Neural progenitor cell (in vitro differentiated cells): Measurements from ENCODE around the gene MFAP2. TPM values are rescaled to one million over a fixed set of nuclear protein-coding genes. Genes with fewer than 3 reads are reported as not detected.

Source experiments
- DNase-seq: peaks from one replicate; pipeline ENCODE4 v3.0.0-alpha.2; 2016; ENCODE audit warnings: low spot score
- H2AFZ ChIP-seq: fragments of 200-600 bp; sonication (generic); replicated peaks from 2 replicates; pipeline ENCODE4 v1.6.1; 2016; ENCODE audit warnings: antibody characterized with exemption
- H3F3A ChIP-seq: fragments of 200-600 bp; sonication (generic); 2 replicates; pipeline ENCODE4 v1.6.1; 2016; ENCODE audit warnings: antibody characterized with exemption, low read depth
- H3K27ac ChIP-seq: fragments of 200-600 bp; sonication (generic); 2 replicates; pipeline ENCODE4 v1.5.1; 2016; ENCODE audit warnings: mild to moderate bottlenecking
- H3K27me3 ChIP-seq: fragments of 200-600 bp; sonication (generic); 2 replicates; pipeline ENCODE4 v1.6.1; 2016; ENCODE audit warnings: mild to moderate bottlenecking, moderate library complexity
- H3K36me3 ChIP-seq: fragments of 200-600 bp; sonication (generic); 2 replicates; pipeline ENCODE4 v1.5.1; 2016
- H3K4me1 ChIP-seq: fragments of 200-600 bp; sonication (generic); 2 replicates; pipeline ENCODE4 v1.6.1; 2016; ENCODE audit warnings: mixed run types
- H3K4me2 ChIP-seq: fragments of 200-600 bp; sonication (generic); 2 replicates; pipeline ENCODE4 v1.6.1; 2016
- H3K4me3 ChIP-seq: fragments of 200-600 bp; sonication (generic); 2 replicates; pipeline ENCODE4 v1.5.1; 2016
- H3K79me2 ChIP-seq: fragments of 200-600 bp; sonication (generic); 2 replicates; pipeline ENCODE4 v1.6.1; 2016; ENCODE audit warnings: low read depth
- H3K9ac ChIP-seq: fragments of 200-600 bp; sonication (generic); 2 replicates; pipeline ENCODE4 v1.6.1; 2016
- H3K9me3 ChIP-seq: fragments of 200-600 bp; sonication (generic); 2 replicates; pipeline ENCODE4 v1.5.1; 2016; ENCODE audit warnings: low read depth
- H4K20me1 ChIP-seq: fragments of 200-600 bp; sonication (generic); 2 replicates; pipeline ENCODE4 v1.6.1; 2016; ENCODE audit warnings: low read depth
- H3K27ac Mint-ChIP-seq: 3 replicates; pipeline ENCODE4 v1.8.0; 2021; ENCODE audit warnings: mixed read lengths
- H3K27me3 Mint-ChIP-seq: 2 replicates; pipeline ENCODE4 v1.8.0; 2022; ENCODE audit warnings: low read depth, mild to moderate bottlenecking, inconsistent platforms, moderate library complexity, mixed read lengths; ENCODE audit not compliant: insufficient read depth
- H3K36me3 Mint-ChIP-seq: 3 replicates; pipeline ENCODE4 v1.8.0; 2021; ENCODE audit warnings: mixed read lengths
- H3K4me1 Mint-ChIP-seq: 3 replicates; pipeline ENCODE4 v1.8.0; 2021; ENCODE audit warnings: mixed read lengths
- H3K4me3 Mint-ChIP-seq: 3 replicates; pipeline ENCODE4 v1.8.0; 2021; ENCODE audit warnings: mild to moderate bottlenecking, moderate library complexity, mixed read lengths
- H3K9me3 Mint-ChIP-seq: 3 replicates; pipeline ENCODE4 v1.8.0; 2020; ENCODE audit warnings: mixed read lengths
- EZH2 ChIP-seq: fragments of 200-600 bp; sonication (generic); IDR thresholded peaks from 2 replicates; pipeline ENCODE4 v1.6.1; 2017; ENCODE audit warnings: antibody characterized with exemption, mild to moderate bottlenecking, moderate library complexity
- EZH2phosphoT487 ChIP-seq: fragments of 200-600 bp; sonication (generic); IDR thresholded peaks from 2 replicates; pipeline ENCODE4 v1.6.1; 2017; ENCODE audit warnings: antibody characterized with exemption
- total RNA-seq: library from RNA; depleted of rRNA; stranded (reverse); fragments of >200 nt; gene quantifications from 2 replicates; pipeline ENCODE4 v1.2.3, GENCODE V29; 2015; ENCODE audit warnings: low replicate concordance
- TF ChIP-seq, protein P1 (sequence below): fragments of 200-600 bp; sonication (generic); IDR thresholded peaks from 2 replicates; pipeline ENCODE4 v1.5.1; 2017; ENCODE audit warnings: antibody characterized with exemption, mild to moderate bottlenecking

The MFAP2 gene
- total RNA-seq, 1 donor from 2014 or later: 68.8 TPM

DNA sequence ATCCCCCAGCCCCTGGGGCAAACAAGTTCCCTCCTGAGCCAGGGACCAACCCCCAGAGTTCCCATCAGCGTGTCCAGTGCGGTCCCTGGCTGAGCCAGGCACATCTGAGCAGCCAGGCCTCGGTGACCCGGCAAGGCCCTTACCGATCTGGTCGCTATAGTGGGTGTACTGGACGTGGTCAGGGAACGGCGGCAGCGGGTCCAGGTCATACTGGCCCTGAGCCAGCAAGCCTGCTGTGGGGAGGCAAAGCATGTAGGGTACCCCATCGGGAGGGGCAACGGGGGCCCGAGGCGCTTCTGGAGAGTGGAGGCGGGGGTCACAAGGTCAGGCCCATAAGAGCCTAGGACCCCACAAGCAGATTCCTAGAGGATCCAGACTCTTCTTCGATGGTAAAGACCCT lies 3.5 kb downstream of the MFAP2 start:
- peaks cover 6% of the 10 kb centered on the region for H3K27me3 Mint-ChIP-seq
- peaks cover 46% of the 10 kb centered on the region for H3K79me2 ChIP-seq
- no peak overlapping the region for H2AFZ ChIP-seq
- H3K4me1 ChIP-seq: peaks cover 34% of the 10 kb centered on the region
- TF ChIP-seq EZH2phosphoT487: no peak
- no peak for TF ChIP-seq EZH2
- TF ChIP-seq, protein P1, sequence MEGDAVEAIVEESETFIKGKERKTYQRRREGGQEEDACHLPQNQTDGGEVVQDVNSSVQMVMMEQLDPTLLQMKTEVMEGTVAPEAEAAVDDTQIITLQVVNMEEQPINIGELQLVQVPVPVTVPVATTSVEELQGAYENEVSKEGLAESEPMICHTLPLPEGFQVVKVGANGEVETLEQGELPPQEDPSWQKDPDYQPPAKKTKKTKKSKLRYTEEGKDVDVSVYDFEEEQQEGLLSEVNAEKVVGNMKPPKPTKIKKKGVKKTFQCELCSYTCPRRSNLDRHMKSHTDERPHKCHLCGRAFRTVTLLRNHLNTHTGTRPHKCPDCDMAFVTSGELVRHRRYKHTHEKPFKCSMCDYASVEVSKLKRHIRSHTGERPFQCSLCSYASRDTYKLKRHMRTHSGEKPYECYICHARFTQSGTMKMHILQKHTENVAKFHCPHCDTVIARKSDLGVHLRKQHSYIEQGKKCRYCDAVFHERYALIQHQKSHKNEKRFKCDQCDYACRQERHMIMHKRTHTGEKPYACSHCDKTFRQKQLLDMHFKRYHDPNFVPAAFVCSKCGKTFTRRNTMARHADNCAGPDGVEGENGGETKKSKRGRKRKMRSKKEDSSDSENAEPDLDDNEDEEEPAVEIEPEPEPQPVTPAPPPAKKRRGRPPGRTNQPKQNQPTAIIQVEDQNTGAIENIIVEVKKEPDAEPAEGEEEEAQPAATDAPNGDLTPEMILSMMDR: no peak
- H3K36me3 Mint-ChIP-seq: peaks cover 8% of the 10 kb centered on the region
- H4K20me1 ChIP-seq: peaks cover 63% of the 10 kb centered on the region
- peaks cover 48% of the 10 kb centered on the region for H3K4me1 Mint-ChIP-seq
- H3K27ac Mint-ChIP-seq: no peak overlapping the region
- H3K27me3 ChIP-seq: no peaks in the 10 kb centered on the region
- no peaks in the 10 kb centered on the region for H3K9me3 ChIP-seq
- no peaks in the 10 kb centered on the region for H3K36me3 ChIP-seq
- H3K9me3 Mint-ChIP-seq: no peaks in the 10 kb centered on the region
- H3K4me2 ChIP-seq: no peak overlapping the region
- peaks cover 27% of the 10 kb centered on the region for H3F3A ChIP-seq
- no peak overlapping the region for H3K27ac ChIP-seq
- no peak overlapping the region for H3K4me3 Mint-ChIP-seq
- no peak overlapping the region for H3K4me3 ChIP-seq
- H3K9ac ChIP-seq: no peak overlapping the region
- DNase-seq: no peak

DNA sequence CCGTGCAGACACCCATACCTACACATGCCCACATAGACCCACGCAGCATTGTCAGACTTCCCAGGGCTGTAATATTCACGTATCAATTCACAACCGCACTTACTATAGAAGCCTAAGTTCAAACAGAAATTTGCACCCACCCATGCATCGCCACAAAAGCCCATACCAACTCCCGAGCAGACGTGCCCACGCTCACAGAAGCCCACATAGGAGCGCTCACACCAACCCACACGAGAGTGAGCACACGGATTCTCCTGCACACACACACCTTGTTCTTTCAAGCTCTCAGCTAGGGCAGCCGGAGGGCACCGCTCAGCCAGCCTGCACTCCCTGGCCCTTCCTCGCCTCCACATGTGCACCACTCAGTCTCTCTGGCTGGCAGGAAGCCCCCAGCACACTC lies 4.6 kb downstream of the MFAP2 start:
- peak overlapping the region; percentile 5 for H3K4me3 Mint-ChIP-seq
- peaks cover 48% of the 10 kb centered on the region for H3K4me1 Mint-ChIP-seq
- H3K79me2 ChIP-seq: peaks cover 46% of the 10 kb centered on the region
- no peak overlapping the region for H3K4me2 ChIP-seq
- H3K36me3 Mint-ChIP-seq: peaks cover 8% of the 10 kb centered on the region
- H3F3A ChIP-seq: peaks cover 27% of the 10 kb centered on the region
- no peak for TF ChIP-seq EZH2
- no peaks in the 10 kb centered on the region for H3K27me3 ChIP-seq
- no peak overlapping the region for H3K4me3 ChIP-seq
- no peak overlapping the region for H3K27ac Mint-ChIP-seq
- H3K27me3 Mint-ChIP-seq: peaks cover 1% of the 10 kb centered on the region
- H3K9me3 Mint-ChIP-seq: no peaks in the 10 kb centered on the region
- H4K20me1 ChIP-seq: peaks cover 66% of the 10 kb centered on the region
- H3K9ac ChIP-seq: no peak overlapping the region
- no peaks in the 10 kb centered on the region for H3K36me3 ChIP-seq
- H3K27ac ChIP-seq: peak overlapping the region; percentile 37
- H3K4me1 ChIP-seq: peaks cover 40% of the 10 kb centered on the region
- no peak overlapping the region for H2AFZ ChIP-seq
- no peaks in the 10 kb centered on the region for H3K9me3 ChIP-seq
- DNase-seq: no peak

DNA sequence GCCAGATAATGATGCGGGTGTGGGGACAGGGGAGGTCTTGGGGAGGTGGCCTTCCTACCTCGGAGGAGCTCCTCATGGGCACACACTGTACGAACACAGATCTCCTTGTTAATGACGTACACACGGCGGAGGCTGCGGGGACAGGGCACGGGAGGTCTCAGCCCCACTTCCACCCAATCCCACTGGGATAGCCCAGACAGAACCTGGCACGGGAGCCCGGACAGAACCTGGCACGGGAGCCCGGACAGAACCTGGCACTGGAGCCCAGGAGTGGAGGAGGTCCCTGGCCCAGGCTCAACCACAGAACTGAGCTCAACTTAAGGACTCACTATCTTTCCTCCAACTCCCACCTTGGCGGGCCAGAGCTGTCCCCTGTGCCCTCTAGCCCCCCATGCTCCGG lies 5.2 kb downstream of the MFAP2 start:
- Histone ChIP-seq H3K4me1 (peaks cover 40% of the 10 kb centered on the region), H3K4me3 (no peak overlapping the region), H3K79me2 (peaks cover 44% of the 10 kb centered on the region), H3K27me3 (no peaks in the 10 kb centered on the region), H4K20me1 (peaks cover 66% of the 10 kb centered on the region), H3K27ac (peak overlapping the region; percentile 29), H3K36me3 (no peaks in the 10 kb centered on the region), H2AFZ (no peak overlapping the region), H3K9me3 (no peaks in the 10 kb centered on the region), H3K9ac (no peak overlapping the region), H3F3A (peaks cover 26% of the 10 kb centered on the region), H3K4me2 (no peak overlapping the region)
- H3K4me3 Mint-ChIP-seq: no peak overlapping the region
- no peak for DNase-seq
- TF ChIP-seq, protein P1: no peak
- no peak for TF ChIP-seq EZH2phosphoT487
- no peak for TF ChIP-seq EZH2
- no peaks in the 10 kb centered on the region for H3K27me3 Mint-ChIP-seq
- no peaks in the 10 kb centered on the region for H3K9me3 Mint-ChIP-seq
- peaks cover 48% of the 10 kb centered on the region for H3K4me1 Mint-ChIP-seq
- peaks cover 8% of the 10 kb centered on the region for H3K36me3 Mint-ChIP-seq
- H3K27ac Mint-ChIP-seq: no peak overlapping the region

DNA sequence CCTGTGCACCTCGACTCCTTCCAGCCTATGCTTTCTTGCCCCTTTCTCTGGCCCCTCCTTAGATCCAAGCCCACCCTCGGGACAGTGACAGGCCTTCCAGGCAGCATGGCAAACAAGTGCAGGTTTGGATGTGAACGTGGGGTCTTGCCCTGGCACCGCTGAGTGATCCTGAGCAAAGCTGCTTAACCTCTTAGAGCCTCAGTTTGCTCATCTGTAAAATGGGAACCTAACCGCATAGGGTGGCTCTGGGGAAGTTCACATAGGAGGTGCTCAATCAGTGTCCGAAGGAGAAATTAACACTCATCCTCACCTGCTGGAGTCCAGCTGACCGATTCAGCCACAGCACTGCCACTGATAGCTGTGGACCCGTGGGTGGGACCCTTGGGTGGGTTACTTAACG lies 7.2 kb downstream of the MFAP2 start:
- peaks cover 48% of the 10 kb centered on the region for H4K20me1 ChIP-seq
- no peaks in the 10 kb centered on the region for H3K27me3 Mint-ChIP-seq
- peaks cover 12% of the 10 kb centered on the region for H3K36me3 Mint-ChIP-seq

More for the DNA sequence above, 7.2 kb downstream of the MFAP2 start:
- Histone ChIP-seq H3K79me2 (peaks cover 24% of the 10 kb centered on the region), H2AFZ (no peak overlapping the region), H3K4me1 (peaks cover 29% of the 10 kb centered on the region), H3K9me3 (no peaks in the 10 kb centered on the region), H3K36me3 (no peaks in the 10 kb centered on the region), H3K27me3 (no peaks in the 10 kb centered on the region), H3K4me3 (no peak overlapping the region), H3K4me2 (no peak overlapping the region), H3K27ac (peak overlapping the region; percentile 88), H3K9ac (no peak overlapping the region), H3F3A (peaks cover 29% of the 10 kb centered on the region)
- no peak overlapping the region for H3K4me3 Mint-ChIP-seq
- H3K4me1 Mint-ChIP-seq: peaks cover 43% of the 10 kb centered on the region
- H3K9me3 Mint-ChIP-seq: no peaks in the 10 kb centered on the region
- peak overlapping the region; percentile 79 for H3K27ac Mint-ChIP-seq
- no peak for DNase-seq
- TF ChIP-seq EZH2: no peak
